Glomerular endothelial cell (primary cell): ENCODE measurements around the gene MTG1. TPM values are rescaled to one million over a fixed set of nuclear protein-coding genes. Genes with fewer than 3 reads are reported as not detected.
"Not testable (repeated sequence)": the region's sequence is repeated elsewhere in the genome, so short reads cannot be mapped to it uniquely, and the experiment has no call there.

Source experiments
- DNase-seq: peaks from one replicate; pipeline ENCODE4 v3.0.0-alpha.2; 2011; ENCODE audit warnings: low read depth, low spot score; ENCODE audit errors: extremely low read depth
- total RNA-seq: library from RNA; depleted of rRNA; stranded (reverse); fragments of >200 nt; gene quantifications from 2 replicates; pipeline ENCODE4 v1.2.3, GENCODE V29; 2015

The MTG1 gene
- total RNA-seq, 1 donor from 2014 or later: 44.5 TPM

- DNase-seq: no peak
Observed at GRCh38 chr10:133462512-133463305, 68.8 kb downstream of the MTG1 start.

- DNase-seq: no peak
Observed at GRCh38 chr10:133464582-133465031, 70.7 kb downstream of the MTG1 start.

- DNase-seq: no peak
Observed at GRCh38 chr10:133465191-133465949, 71.4 kb downstream of the MTG1 start.

GRCh38 chr10:133465950-133466474, 72.1 kb downstream of the MTG1 start:
- DNase-seq: no peak

GRCh38 chr10:133466683-133467275, 72.8 kb downstream of the MTG1 start:
- no peak for DNase-seq

- DNase-seq: no peak
Observed at GRCh38 chr10:133467286-133467911, 73.4 kb downstream of the MTG1 start.

- not testable (repeated sequence) for DNase-seq
Observed at GRCh38 chr10:133469205-133469604, 75.2 kb downstream of the MTG1 start.

- DNase-seq: no peak
Observed at GRCh38 chr10:133471300-133472109, 77.5 kb downstream of the MTG1 start.

Other genes with a start within 250 kb of the MTG1 start
- gene KNDC1, start 233.9 kb upstream of the MTG1 start, total RNA-seq: not detected in 2 replicates
- not detected in 2 replicates for gene UTF1, start 163.9 kb upstream of the MTG1 start, total RNA-seq
- gene VENTX, start 156.3 kb upstream of the MTG1 start, total RNA-seq: not detected in 2 replicates
- gene ADAM8, start 117.3 kb upstream of the MTG1 start, total RNA-seq: 1.5 and 3.1 TPM in 2 replicates
- 55.0 and 60.3 TPM in 2 replicates for gene TUBGCP2, start 85.3 kb upstream of the MTG1 start, total RNA-seq
- 20.1 and 22.2 TPM in 2 replicates for gene ZNF511, start 85.2 kb upstream of the MTG1 start, total RNA-seq
- gene CALY, start 57.3 kb upstream of the MTG1 start, total RNA-seq: not detected in 2 replicates
- gene PRAP1, start 46.8 kb upstream of the MTG1 start, total RNA-seq: not detected in 2 replicates
- gene FUOM, start 36.1 kb upstream of the MTG1 start, total RNA-seq: 18.7 and 54.1 TPM in 2 replicates
- gene ECHS1, start 20.8 kb upstream of the MTG1 start, total RNA-seq: 105 and 158 TPM in 2 replicates
- 7.9 and 12.1 TPM in 2 replicates for gene PAOX, start 14.9 kb upstream of the MTG1 start, total RNA-seq
- gene SPRN, start 30.5 kb downstream of the MTG1 start, total RNA-seq: 0.64 and 0.92 TPM in 2 replicates
- gene SCART1, start 59.8 kb downstream of the MTG1 start, total RNA-seq: 0.44 and 1.3 TPM in 2 replicates
- gene CYP2E1, start 133.2 kb downstream of the MTG1 start, total RNA-seq: 0.64 TPM in 1 of 2 replicates, not detected in the other
- not detected in 2 replicates for gene SYCE1, start 171.4 kb downstream of the MTG1 start, total RNA-seq
- not detected in 2 replicates for gene FRG2B, start 232.6 kb downstream of the MTG1 start, total RNA-seq